Activated CD4-positive, alpha-beta T cell treated with anti-CD3 and anti-CD28 coated beads for 4 hours (primary cell): ENCODE data around the gene DTL.
"Not testable (repeated sequence)": the region's sequence is repeated elsewhere in the genome, so short reads cannot be mapped to it uniquely, and the experiment has no call there.

Experiments used
- DNase-seq, 2 donors: peaks; one replicate each; pipeline ENCODE4 v3.0.0-alpha.2; 2020

The DTL gene, protein sequence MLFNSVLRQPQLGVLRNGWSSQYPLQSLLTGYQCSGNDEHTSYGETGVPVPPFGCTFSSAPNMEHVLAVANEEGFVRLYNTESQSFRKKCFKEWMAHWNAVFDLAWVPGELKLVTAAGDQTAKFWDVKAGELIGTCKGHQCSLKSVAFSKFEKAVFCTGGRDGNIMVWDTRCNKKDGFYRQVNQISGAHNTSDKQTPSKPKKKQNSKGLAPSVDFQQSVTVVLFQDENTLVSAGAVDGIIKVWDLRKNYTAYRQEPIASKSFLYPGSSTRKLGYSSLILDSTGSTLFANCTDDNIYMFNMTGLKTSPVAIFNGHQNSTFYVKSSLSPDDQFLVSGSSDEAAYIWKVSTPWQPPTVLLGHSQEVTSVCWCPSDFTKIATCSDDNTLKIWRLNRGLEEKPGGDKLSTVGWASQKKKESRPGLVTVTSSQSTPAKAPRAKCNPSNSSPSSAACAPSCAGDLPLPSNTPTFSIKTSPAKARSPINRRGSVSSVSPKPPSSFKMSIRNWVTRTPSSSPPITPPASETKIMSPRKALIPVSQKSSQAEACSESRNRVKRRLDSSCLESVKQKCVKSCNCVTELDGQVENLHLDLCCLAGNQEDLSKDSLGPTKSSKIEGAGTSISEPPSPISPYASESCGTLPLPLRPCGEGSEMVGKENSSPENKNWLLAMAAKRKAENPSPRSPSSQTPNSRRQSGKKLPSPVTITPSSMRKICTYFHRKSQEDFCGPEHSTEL

DNA sequence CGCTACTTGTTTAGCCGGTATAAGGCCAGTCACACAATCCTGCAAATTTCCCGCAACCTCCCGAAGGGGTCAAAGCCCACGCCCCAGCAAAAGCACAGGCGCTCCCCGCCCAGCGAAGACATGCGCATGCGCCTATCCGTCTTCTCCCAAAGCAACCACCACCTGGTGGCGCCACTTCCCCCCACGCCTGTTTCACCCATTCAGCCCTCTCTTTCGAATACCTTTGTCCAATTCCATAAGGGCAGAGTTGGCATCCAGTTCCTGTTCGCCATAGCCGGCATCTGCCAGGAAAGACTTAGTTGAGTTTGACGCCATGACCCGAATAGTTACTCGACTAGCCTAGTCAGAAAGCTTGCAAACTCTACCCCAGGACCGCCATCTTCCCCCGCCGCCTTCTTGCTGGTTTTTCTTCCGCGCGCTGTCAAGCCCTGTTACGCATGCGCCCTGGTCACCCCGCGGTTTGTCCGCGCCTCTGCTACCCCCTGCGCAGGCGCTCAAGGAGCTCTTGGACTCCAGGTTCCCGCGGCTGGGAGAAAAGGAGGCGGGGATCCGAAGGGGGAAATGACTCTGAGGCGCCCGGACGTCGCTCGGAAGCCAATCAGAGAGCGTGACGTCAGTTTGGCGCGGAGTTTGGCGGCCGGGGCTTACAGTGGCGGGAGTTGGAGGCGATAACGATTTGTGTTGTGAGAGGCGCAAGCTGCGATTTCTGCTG lies at the start of gene DTL, which contains the start of gene INTS7:
Gene DTL (plus strand): TSS at position 626 of the 712 bp plus-strand sequence. CDS start 143 bp downstream, outside the sequence.
Gene INTS7 (minus strand): TSS at position 435 of the 712 bp plus-strand sequence. CDS start 120 bp downstream, at position 315.
- DNase-seq: peak; percentile 97 to 99

GRCh38 chr1:211986628-211987254 lies 48.8 kb upstream of the DTL start:
- DNase-seq: no peak

DNA sequence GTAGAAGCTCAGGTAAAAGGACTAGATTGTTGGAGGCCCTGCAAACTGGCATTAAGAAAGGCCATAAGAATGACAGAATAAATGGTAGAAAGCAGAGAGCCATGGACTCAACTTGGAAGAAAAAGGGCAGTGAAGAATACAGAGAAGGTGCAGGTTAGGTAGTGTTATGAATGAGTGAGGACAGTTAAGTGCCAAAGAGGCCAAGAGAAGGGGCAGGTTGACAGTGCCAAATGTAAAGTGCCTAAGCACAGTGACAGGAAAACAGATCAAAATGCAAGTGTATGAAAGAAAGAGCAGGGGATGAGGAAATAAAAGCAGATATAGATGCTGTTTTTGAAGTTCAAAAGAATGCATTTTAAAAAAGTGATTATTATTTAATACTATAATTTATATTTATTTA lies 43.9 kb upstream of the DTL start:
- DNase-seq: no peak

GRCh38 chr1:211997426-211997825 lies 38.1 kb upstream of the DTL start:
- not testable (repeated sequence) for DNase-seq

- no peak for DNase-seq
Observed at GRCh38 chr1:212002536-212002935, 33.0 kb upstream of the DTL start.

- no peak for DNase-seq
Observed at GRCh38 chr1:212004895-212005608, 30.5 kb upstream of the DTL start.

DNA sequence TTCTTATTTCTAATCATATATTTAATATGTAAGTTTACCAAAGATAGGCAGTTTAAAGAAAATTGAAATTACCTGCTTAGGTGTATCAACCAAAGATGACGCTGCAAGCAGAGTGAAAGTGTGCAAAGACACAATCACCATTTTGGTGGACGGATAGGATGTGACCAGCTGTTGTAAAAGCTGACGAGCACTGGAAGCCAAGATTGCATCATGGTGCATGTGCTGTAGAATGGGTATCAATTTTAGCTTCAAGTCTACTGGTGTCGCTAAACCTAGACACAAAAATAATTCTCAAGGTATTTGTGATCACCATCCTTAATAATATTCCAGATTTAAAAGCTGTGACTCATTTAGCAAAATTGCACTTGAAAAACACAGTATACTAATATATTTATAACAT lies 28.4 kb upstream of the DTL start:
- DNase-seq: no peak

DNA sequence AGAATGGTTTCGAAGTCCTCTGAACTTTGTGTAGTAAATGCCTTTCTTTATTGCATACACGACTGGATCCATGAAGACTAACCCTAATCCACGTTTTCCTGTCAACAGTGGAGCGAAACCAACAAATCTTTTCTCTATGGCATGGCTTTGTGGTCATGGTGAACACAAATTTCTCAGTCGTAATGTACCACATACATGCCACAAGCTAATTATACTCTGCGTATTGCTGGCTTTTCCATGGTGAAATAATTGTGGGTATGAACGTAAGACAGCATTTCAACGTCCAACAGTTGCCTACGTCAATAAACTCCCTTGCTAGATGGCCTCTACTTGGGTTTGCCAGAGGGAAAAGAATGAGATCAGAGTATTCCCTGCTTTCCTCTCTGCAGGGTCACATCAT lies 27.7 kb upstream of the DTL start:
- no peak for DNase-seq

- no peak for DNase-seq
Observed at GRCh38 chr1:212009561-212009960, 26.0 kb upstream of the DTL start.

DNA sequence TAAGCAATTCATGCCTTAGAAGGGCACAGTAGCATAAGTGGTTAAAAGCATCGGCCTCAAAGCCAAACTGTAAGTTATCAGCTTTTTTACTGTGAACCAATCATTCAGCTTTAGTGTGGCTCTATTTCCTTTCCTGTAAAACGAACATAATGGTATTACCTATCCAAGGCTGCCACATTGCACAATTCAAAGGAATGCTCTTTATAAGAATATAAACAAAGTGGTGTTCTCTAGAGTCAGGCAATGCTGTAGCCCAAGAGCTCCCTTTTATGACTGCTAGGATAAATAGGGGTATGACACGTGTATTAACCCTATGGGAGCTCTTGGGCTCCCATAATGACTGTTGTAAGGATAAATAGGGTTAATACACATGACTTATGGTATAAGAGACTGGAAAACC lies 25.5 kb upstream of the DTL start:
- no peak for DNase-seq

GRCh38 chr1:212012034-212012740 lies 23.4 kb upstream of the DTL start:
- peak; percentile 53 to 61 for DNase-seq

DNA sequence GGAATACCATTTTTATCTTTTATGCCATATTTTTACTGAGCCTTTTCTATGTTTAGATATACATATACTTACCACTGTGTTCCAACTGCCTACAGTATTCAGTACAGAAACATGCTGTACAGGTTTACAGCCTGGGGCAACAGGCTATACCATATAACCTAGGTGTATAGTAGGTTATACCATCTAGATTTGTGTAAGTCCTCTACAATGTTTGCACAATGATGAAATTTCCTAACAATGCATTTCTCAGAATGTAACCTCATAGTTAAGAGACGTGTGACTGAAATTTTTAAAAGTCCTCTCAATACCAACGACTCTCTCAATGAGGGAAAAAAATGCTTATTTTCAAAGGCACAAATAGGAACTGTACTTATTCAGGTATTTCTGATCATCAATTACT lies 21.9 kb upstream of the DTL start:
- DNase-seq: no peak

DNA sequence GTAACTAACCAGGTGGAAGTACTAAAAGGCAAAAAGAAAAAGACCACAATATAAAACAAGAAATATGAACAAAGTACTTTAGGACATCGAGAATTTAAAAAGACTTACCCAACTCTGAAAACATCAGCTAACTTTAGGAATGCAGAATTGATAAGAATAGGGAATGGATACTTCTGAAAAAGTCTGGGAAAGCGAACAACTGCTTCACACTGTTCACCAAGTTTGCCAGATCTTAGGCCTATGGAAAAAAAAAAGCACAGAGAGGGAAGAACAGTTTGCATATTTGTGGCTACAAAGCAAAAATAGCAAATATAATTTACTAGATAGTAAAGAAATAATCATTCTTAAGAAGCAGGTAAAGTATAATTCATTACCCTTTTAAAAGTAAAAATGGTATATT lies 14.6 kb upstream of the DTL start:
- DNase-seq: no peak

DNA sequence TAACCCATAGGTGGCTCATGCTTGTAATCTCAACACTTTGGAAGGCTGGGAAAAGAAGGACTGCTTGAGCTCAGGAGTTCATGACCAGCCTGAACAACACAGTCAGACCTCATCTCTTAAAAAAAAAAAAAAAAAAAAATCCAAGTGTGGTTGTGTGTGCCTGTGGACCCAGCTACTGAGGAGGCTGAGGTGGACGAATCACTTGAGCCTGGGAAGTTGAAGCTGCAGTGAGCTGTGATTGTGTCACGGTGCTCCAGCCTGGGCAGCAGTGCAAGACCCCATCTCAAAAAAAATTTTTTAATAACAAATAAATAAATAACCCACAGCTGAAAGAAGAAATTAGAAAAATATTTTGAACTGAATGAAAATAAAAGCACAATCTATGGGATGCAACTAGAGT lies 14.0 kb upstream of the DTL start:
- no peak for DNase-seq

- not testable (repeated sequence) for DNase-seq
Observed at GRCh38 chr1:212022908-212023307, 12.6 kb upstream of the DTL start.

DNA sequence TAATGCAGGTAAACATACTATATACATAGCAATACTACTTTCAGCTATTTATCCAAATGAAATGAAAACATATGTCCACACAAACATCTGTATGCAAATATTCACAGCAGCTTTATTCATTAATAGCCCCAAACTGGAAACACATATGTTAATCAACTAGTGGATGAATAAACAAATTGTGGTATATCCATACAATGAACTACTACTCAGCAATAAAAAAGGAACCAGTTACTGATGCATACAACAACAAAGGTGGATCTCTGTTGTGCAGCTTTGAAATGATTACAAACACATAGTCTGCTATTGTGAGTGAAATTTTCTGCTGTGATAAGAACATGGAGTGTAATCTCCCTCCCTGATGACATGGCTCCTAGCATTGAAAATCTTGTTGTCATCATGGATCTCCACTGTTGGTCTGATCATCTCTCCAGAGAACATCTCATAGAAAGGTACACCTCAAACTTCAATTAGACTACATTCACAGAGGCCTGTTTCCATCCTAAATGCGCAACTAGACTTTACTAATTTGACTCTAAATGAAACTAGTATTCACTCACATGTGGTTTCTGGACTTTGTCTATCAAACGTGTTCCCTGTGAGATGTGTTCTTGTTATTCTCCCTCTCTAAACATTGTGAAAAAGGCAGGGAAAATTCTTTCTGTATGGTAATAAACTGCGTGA lies 10.9 kb upstream of the DTL start:
- no peak for DNase-seq

- DNase-seq: not testable (repeated sequence)
Observed at GRCh38 chr1:212027727-212028126, 7.8 kb upstream of the DTL start.

- DNase-seq: no peak
Observed at GRCh38 chr1:212030936-212031528, 4.5 kb upstream of the DTL start.

- no peak for DNase-seq
Observed at GRCh38 chr1:212034516-212035122, 929 bp upstream of the DTL start.
